HG02885 (cell line): ENCODE data around the gene ELOF1.
A peak's percentile ranks its signal among the peaks of the same experiment; 100 is the strongest.
"Not testable (repeated sequence)": the region's sequence is repeated elsewhere in the genome, so short reads cannot be mapped to it uniquely, and the experiment has no call there.

Experiments
- ATAC-seq: cut with Tn5 transposase; IDR thresholded peaks from one replicate; pipeline ENCODE4 v1.9.1; 2021; ENCODE audit warnings: mild to moderate bottlenecking; ENCODE audit not compliant: unreplicated experiment, poor library complexity

The ELOF1 gene

DNA sequence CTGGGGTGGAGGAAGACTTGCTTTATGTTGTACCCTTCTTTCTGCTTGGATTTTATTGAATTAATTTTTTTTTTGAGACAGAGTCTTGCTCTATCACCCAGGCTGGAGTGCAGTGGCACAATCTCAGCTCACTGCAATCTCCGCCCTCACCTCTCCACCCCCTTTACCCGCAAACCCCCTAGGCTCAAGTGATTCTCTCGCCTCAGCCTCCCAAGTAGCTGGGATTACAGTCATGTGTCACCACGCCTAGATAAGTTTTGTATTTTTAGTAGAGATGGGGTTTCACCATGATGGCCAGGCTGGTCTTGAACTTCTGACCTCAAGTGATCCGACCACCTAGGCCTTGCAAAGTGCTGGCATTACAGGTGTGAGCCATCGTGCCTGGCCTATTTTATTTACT, 14.3 kb upstream of the ELOF1 start:
- not testable (repeated sequence) for ATAC-seq

DNA sequence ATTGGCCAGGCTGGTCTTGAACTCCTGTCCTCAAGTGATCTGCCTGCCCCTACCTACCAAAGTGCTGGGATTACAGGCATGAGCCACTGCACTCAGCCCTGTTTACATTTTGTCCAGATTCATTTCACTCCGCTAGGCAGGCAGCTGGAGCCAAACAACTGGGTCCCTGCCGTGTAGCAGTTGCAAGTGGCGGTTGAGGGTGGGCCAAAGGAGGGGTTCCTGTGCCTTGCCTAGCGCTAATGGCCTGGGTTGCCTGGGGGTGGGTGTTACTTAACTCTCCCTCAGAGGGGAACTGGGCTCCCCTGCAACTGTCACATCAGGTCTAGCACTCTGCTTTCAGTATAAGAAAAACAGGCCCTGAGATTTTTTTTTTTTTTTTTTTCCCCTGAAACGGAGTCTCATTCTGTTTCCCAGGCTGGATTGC, 11.0 kb upstream of the ELOF1 start:
- no peak for ATAC-seq

DNA sequence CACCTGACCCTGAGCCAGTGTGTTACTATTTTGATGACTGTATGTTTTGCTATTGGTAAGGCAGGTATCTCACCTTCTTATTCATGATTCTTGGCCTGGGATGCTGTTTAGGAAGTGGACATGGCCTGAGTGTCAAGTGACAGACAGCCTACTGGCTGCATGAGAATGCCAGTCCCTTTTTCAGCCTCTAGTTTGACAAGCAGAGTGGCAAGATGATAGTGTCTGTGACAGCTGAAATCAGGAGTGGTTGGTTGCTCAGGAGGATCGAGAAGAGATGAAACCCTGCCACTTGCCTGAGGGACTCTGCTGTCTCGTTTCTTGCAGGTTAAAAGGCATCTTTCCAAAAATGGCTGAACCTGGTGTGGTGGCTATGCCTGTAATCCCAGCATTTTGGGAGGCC, 7.1 kb upstream of the ELOF1 start:
- ATAC-seq: no peak

- ATAC-seq: not testable (repeated sequence)
Measured at GRCh38 chr19:11565649-11565980, 6.6 kb upstream of the ELOF1 start.

DNA sequence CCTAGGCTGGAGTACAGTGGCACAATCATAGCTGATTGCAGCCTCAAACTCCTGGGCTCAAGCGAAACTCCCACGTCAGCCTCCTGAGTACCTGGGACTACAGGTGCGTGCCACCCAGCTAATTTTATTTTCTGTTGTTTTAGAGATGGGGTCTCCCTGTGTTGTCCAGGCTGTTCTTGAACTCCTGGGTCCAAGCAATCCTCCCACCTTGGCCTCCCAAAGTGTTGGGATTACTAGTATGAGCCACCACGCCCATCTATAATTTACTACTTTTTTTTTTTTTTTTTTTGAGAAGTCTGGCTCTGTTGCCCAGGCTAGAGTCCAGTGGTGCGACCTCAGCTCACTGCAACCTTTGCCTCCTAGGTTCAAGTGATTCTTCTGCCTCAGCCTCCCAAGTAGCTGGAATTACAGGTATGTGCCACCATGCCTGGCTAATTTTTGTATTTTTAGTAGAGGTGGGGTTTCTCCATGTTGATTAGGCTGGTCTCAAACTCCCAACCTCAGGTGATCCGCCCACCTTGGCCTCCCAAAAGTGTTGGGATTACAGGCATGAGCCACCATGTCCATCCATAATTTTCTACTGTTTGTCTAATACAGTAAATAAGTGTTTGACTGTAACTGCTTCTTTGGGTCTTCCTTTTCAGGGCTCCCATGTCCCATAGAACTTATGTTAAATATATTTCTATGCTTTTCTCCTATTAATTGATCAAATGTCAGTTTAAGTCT, 5.2 kb upstream of the ELOF1 start:
- ATAC-seq: not testable (repeated sequence)

DNA sequence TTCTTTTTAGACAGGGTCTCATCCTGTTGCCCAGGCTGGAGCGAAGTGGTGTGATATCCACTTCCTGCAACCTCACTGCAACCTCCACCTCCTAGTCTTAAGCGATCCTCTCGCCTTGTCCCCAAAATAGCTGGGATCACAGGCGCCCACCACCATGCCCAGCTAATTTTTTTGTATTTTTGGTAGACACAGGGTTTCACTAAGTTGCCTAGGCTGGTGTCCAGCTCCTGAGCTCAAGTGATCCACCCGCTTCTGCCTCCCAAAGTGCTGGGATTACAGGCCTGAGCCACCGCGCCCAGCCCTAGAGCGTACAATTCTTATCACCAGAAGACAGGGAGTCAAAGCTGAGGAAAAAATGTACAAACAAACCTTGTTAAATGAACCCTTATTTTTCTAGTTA, 4.5 kb upstream of the ELOF1 start:
- ATAC-seq: no peak

DNA sequence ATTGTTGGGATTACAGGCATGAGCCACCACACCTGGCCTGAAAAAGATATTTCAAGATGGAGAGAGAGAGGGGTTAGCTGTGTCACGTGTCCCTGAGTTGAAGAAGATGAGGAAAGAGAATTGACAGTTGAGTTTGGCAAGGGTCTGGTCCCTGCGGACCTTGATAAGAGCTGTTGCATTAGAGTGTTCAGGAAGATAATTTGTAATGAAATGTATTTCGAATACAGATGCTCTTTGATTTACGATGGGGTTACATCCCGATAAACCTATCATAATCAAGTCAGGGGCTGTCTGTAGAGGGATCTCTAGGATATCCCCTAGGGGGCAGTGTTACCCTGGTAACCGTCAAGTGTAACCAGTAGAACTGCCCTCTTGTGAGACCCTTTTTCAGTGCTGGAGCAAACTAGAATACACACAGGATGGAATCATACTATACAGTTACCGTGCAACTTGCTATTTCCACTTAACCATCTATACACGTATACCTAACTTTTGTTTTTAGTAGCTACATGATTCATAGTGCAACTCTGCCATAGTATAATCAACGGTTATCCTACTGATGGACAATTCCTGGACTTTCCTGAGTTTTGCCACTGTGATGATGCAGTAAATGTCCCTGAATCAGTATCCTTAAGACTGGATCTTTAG, 1.5 kb upstream of the ELOF1 start:
- peak; percentile 42 for ATAC-seq

- ATAC-seq: no peak
Measured at GRCh38 chr19:11556634-11557420, 2.2 kb downstream of the ELOF1 start.

- no peak for ATAC-seq
Measured at GRCh38 chr19:11555246-11555645, 3.8 kb downstream of the ELOF1 start.

DNA sequence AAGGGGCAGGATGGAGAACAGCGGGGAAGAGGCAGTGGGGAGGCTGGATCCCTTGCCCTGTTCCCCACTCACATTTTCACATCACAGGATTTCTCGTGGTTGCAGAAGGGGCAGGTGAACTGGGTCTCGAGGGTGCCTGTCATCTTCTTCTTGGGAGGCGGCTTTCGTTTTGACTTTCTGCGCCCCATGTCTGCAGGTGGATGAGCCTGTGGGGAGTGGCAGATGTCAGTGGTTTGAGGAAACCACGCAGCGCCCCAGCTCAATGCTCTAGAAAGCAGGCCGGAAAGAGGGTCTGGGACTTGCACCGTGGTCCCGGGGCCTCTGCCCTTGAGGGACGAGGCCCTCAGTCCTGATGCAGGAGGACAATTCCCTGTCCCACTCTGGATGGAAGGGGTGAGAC, 4.9 kb downstream of the ELOF1 start:
- ATAC-seq: no peak

DNA sequence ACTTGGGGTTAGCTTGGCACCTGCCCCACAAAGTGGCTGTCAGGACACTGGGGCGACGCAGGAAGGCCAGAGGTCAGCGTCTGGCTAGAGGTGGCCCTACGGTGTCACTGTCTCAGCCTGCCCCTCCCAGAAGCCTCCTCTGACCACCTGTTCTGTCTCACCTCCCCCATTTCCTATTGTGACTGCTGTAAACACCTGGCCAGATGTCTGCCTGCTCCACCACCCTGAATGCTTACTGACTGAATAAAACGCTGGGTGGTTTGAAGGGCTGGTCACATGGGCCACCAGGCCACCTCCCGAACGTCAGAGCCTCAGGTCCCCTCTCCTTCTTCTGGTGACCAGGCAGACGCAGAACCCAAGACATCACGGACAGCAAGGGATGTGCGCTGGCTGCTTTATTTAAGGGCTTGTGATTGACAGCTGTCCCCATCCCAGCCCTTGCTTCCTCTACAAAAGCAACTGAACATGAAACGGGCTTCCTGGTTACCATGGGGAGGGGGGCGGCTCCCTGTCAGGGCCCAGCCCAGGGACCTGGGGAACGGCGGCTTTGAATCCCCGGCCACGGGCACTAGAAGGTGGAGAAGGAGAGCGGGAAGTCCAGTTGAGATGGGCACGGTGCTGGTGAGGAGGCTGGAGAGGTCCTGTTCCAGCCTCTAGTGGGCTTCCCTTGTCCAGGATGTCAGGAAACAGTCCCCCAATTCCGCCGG, 6.2 kb downstream of the ELOF1 start:
- no peak for ATAC-seq

DNA sequence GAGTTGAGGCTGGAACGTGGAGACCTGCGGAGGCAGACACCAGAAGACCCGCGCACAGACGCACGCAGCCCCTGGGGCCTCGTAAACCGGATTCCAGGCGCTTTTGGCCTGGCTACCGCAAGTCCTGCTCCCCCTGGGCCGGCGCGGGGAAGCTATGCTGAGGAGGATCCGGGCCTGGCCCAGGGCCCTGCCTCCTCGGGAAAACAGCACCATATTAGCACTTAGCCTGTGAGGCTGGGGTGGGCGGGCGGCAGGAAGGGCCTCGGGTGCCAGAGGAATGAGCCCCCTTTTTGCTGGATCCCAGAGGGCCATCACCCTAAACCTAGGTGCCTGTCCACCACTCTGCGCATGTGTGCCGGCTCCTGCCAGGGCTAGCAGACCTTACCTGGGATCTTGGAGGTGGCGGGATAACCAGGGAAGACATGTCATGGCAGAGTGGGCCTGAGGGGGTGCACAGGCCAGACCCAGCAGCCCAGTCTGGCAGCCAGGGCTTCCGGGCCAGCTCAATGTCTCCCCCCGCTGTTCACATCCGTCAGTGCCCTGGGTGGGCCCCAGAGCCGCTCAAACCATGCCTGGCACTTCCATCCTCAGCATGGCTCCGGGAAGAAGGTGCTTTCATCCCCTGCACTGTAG, 7.3 kb downstream of the ELOF1 start:
- no peak for ATAC-seq

DNA sequence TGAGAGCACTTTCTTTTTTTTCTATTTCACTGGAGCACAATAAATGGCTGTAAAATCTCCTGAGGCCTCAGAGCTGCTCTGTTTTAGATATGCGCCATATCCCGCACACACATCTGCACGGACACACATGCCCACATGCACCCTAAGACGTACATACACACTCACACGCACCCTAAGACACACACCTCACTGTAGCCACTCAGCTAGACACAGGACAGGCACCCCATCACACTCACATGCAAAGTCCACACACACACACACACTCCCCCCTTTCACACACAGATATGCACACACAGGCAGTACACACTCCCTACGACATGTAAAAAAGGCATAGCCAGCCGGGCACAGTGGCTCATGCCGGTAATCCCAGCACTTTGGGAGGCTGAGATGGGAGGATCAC, 8.8 kb downstream of the ELOF1 start:
- no peak for ATAC-seq

DNA sequence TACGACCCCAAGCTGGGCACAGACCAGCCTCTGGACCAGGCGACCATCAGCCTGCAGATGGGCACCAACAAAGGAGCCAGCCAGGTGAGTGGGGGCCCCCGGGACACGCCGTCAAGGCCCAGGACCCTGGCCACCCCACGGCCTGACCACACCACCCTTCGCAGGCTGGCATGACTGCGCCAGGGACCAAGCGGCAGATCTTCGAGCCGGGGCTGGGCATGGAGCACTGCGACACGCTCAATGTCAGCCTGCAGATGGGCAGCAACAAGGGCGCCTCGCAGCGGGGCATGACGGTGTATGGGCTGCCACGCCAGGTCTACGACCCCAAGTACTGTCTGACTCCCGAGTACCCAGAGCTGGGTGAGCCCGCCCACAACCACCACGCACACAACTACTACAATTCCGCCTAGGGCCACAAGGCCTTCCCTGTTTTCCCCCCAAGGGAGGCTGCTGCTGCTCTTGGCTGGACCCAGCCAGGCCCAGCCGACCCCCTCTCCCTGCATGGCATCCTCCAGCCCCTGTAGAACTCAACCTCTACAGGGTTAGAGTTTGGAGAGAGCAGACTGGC, 9.6 kb downstream of the ELOF1 start:
- ATAC-seq: no peak

DNA sequence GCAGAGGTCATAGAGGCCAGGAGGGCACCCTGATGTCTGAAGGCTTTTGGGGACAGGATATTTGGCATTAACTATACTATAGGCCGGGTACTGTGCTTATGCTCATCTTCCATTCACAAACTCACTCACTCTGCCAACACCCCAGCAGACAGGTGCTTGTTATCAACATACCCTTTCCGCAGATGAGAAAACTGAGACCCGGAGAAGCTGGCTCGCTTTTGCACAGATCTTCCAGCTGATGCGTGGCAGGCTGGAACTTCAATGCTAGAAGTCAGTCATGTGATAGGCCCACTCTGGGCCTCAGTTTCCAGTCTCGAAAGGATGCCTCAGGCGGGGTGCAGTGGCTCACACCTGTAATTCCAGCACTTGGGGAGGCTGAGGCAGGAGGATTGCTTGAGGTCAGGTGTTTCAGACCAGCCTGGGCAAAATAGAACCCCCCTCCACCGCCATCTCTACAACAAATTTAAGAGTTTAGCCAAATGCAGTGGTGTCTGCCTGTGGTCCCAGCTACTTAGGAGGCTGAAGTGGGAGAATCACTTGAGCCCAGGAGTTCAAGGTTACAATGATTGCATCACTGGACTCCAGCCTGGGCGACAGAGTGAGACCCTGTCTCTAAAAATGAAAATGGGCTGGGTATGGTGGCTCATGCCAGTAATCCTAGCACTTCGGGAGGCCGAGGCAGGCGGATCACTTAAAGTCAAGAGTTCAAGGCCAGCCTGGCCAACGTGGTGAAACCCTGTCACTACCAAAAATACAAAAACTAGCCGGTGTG, 10.9 kb downstream of the ELOF1 start:
- ATAC-seq: no peak

GRCh38 chr19:11541238-11541637, 17.8 kb downstream of the ELOF1 start:
- no peak for ATAC-seq

- no peak for ATAC-seq
Measured at GRCh38 chr19:11540645-11541044, 18.4 kb downstream of the ELOF1 start.

DNA sequence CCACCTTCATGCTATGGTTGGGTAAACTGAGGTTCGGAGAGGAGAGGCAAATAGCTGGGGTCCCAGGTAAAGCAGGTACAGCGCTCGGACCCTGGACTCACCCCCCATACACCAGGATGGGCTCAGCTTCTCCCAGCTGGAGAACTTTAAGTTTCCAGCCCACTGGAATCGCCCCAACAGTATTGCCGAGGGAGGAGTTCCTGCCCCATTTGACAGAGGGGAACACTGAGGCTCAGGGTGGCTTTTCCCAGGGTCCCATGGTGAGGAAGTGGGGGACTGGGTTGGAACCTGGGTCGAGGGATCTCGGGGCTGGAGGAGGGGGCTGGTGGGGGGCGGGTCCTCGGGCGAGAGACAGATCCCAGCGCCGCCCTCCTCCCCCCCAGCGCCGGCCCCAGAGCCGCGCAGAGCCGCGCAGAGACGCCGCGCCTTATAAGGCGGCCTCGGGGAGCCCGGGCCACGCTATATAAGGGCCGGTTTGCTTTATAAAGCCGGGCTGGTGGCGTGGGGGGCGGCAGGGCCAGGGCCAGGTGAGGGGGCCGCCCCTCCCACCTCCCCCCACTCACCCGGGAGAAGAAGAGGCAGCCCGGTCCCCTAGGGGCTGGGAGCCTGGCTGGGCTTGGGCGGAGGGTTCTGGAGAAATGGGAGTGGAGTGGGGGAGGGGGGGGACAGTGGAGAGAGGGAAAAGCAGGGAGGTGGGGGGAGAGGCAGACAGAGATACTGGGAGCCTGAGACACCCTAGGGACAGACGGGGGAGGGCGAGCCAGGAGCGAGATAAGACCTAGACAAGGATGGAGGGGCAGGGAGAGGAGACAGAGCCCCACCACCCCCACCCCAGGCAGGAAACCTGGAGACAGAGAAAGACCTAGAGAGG, 19.3 kb downstream of the ELOF1 start:
- no peak for ATAC-seq
